HG03571 (cell line): ENCODE measurements around the gene TDRD7.
"Not testable (repeated sequence)": the region's sequence is repeated elsewhere in the genome, so short reads cannot be mapped to it uniquely, and the experiment has no call there.

Experiments
- ATAC-seq: cut with Tn5 transposase; IDR thresholded peaks from one replicate; pipeline ENCODE4 v1.9.1; 2021; ENCODE audit not compliant: unreplicated experiment

TDRD7 gene

DNA sequence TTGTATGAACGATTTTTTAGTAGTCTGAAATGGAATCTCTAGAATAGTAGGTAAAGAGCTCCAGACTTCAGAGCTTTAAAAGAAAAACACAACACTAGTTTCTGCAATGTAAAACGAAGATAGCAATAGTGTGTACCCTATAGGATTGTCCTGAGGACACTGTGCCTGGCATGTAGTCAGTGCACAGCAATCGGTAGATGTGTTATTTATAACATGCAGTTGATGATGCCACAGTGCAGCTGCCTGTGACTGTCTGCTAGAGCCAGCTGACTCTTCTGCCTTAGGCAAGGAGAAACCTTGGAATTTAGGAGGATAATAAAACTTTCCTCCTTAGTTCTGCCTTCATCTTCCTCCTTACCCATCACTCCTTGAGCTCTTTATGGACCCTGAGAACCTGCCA, 61.8 kb downstream of the TDRD7 start:
- no peak for ATAC-seq

GRCh38 chr9:97474372-97474925, 62.6 kb downstream of the TDRD7 start:
- no peak for ATAC-seq

- ATAC-seq, result no peak
Measured at GRCh38 chr9:97475059-97475458, 63.2 kb downstream of the TDRD7 start.

GRCh38 chr9:97478301-97478981, 66.5 kb downstream of the TDRD7 start:
- no peak for ATAC-seq

DNA sequence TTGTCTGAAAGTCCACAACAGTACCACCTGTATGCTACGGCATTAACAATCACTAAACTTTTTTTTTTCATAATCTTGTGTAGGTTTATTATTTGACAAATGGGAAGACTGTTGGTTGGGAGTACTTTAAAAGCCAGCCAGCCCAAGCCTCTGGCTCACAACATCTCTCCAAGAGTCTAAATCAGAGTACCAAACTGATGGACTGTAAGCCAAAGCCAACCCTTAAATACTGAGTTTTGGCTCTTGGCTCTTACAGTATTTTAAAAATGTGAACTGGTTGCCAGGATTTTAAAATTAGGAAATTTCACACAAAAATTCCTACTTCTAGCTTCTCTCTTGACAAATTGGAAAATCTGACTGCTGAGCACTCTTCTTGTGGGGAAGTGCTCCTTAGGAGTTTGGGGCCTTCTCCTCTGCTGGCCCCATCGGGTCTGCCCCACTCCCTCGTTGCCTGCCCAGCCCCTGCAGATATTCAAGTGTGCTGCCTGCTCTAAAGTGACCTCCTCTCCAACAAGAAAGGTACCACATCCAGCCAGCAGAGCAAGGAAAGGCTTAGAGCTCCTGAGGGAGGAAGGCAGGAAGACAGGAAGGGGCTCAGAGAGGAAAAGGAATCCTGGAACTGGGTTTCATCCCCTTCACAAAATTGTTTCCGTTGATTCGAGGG, 67.7 kb downstream of the TDRD7 start:
- ATAC-seq, result no peak

DNA sequence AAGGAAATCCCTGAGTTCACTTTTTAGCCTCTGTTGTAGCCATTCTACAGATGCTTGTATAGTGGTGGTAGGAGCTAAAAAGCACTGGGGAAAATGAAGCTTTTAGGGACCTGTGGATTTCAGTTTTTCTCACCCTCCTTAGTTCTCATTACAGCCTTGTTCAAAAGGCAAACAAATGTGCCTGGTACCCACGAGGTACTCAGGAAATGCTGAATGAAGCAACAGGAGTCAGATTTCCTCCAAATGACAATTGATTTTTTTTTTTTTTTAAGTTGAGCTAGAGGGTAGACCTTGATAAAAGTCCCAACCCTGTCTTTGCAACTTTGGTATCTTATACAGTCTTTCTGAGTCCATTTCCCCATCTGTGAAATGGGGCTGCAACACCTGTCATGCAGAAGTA, 68.3 kb downstream of the TDRD7 start:
- ATAC-seq, result no peak

- no peak for ATAC-seq
Measured at GRCh38 chr9:97480749-97481148, 68.9 kb downstream of the TDRD7 start.

GRCh38 chr9:97484134-97484533, 72.2 kb downstream of the TDRD7 start:
- ATAC-seq, result no peak

- no peak for ATAC-seq
Measured at GRCh38 chr9:97487107-97487506, 75.2 kb downstream of the TDRD7 start.

DNA sequence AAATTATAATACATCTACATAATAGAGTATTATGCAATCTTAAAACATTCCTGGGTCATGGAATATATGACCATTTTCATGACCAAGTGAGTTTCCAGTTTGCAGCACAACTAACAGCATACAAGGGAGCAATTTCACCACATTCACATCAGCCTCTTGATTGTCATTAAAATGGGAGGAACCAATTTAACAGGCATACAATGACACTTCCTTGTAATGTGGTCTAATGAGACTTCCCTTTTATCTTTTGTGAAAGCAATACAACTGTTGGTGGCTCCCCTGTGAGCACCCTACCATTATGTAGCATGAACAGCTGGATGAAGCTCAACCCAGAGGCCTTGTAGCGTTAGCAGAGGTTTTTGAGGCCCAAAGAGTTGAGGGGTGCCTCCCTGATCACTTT, 76.0 kb downstream of the TDRD7 start:
- no peak for ATAC-seq

DNA sequence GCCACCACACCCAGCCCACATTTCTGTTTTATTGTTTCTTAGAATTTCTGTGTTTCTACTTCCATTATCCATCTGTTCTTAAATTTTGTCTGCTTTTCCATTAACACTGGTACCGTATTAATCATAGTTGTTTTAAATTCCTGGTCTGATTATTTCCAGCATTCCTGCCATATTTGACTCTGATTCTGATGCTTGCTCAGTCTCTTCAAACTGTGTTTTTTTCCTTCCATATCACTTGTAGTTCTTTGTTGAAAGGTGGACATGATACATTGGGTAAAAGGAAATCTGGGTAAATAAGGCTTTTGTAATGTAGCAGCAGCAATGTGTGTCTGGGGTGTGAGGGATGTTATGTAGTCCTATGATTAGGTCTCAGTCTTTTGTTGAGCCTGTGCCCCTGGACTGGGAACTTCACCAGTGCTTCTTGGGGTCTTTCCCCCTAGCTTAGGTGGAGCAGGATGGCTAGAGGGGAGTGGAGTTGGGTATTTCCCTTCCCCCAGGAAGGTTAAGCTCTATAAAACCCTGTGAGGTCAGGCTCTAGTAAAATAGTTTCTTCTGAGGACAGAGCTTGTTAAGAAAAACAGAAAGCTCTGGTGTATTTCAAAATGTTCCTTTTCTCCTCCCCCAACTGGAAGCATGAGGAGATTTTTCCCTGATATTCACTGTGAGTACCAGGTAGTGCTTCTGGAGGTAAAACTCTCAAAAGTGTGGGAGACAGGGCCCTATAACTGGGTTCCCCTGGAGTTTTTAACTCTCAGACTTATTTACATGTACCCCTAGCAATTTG, 79.5 kb downstream of the TDRD7 start:
- no peak for ATAC-seq

- not testable (repeated sequence) for ATAC-seq
Measured at GRCh38 chr9:97497558-97498375, 85.9 kb downstream of the TDRD7 start.

- ATAC-seq, result not testable (repeated sequence)
Measured at GRCh38 chr9:97498846-97499245, 87.0 kb downstream of the TDRD7 start.

- no peak for ATAC-seq
Measured at GRCh38 chr9:97500263-97500662, 88.4 kb downstream of the TDRD7 start.

GRCh38 chr9:97500765-97501176, 88.9 kb downstream of the TDRD7 start:
- no peak for ATAC-seq

- ATAC-seq, result peak; percentile 50
Measured at GRCh38 chr9:97501177-97501971, 89.5 kb downstream of the TDRD7 start, which contains the start of gene TMOD1. Gene TMOD1, plus strand, starts transcription at chr9:97501666. Its CDS starts 22,523 bp downstream, at chr9:97524189.

DNA sequence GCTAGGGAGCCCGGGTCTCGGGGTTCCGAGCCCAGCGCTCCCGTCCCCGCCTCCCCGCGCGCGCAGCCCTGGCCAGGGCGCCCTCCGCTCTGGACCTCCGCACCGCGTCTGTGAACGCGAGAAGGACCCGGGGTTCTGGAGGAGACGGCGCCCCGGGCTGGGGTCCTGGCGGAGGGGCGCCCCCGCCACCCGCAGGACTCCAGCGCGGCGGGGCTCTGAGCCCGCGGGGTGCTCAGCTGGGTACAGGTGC, 90.0 kb downstream of the TDRD7 start:
- ATAC-seq, result peak; percentile 35

DNA sequence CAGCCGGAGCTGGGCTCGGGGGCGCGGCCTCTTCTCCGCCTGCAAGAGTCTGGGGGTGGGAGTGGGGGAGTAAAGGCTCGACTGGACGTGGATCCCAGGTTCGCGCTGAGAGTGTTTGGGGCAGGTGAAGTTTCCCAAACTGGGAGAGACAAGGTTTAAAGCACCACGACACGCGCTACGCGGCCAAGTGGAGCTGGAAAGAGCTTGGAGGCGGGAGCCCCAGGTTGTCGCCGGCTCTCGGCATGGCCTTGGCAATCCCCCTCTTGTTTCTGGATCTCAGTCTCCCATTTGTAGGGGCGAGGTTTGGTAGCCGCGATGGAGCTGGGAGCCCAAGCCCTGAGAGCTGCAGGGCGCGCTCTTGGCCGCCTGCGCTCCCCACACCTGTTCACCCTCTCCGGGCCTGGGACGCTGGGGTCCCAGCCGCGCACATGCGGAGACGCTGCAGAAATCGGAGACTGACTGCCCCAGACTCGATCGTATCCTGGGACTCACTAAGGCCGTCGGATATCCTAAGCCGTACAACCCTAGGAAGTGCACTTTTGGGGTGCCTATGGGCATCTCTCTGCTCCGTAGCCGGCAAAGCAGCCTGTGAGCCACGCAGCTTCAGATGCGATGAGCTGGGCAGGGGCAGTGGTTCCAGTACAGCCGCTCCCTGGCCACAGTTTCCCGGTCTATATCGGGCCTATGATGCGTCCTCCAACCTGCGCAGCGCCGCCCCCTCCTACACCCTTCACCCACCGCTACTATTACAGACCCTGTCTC, 90.5 kb downstream of the TDRD7 start:
- ATAC-seq, result no peak
